GM19467 (cell line): ENCODE data around the gene CYP19A1.
A peak's percentile ranks its signal among the peaks of the same experiment; 100 is the strongest.
"Not testable (repeated sequence)": the region's sequence is repeated elsewhere in the genome, so short reads cannot be mapped to it uniquely, and the experiment has no call there.

Experiments
- ATAC-seq: cut with Tn5 transposase; IDR thresholded peaks from one replicate; pipeline ENCODE4 v1.9.1; 2021; ENCODE audit warnings: mild to moderate bottlenecking, moderate library complexity; ENCODE audit not compliant: unreplicated experiment

Gene CYP19A1

DNA sequence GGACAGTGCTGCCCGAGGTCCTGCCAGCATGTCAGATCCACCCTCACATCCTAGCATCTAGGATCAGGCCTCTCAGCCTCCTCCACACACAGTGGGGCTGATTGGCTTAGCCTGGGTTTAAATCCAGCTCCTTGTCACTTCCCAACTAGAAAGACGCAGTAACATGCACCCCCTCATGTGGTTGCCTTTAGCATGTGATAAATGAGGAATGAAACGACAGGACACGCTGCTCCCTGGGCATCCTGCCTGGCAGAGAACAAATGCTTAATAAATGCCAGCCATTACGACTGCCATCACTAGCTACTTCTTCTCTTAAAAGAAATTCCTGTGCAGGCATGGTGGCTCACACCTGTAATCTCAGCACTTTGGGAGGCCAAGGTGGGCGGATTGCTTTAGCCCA lies 149.6 kb downstream of the CYP19A1 start:
- not testable (repeated sequence) for ATAC-seq

DNA sequence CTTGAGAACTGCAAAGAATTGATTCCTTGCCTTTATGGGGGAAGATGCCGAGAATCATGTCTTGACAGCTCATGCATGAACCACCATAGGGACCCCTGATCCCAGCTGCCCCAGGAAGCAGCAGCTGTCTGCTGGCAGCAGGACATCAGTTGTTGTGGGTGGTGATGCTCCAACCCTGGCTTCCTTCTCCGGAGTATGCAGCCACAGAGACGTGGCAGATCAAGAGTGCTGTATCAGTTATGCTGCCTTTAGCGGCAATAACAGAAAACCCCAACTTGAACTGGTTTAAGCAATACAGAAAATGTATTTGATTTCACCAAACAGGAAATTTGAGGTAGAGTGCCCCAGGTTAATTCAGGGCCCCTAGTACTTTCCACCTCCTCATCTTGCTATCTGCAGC lies 151.5 kb downstream of the CYP19A1 start:
- ATAC-seq = no peak

DNA sequence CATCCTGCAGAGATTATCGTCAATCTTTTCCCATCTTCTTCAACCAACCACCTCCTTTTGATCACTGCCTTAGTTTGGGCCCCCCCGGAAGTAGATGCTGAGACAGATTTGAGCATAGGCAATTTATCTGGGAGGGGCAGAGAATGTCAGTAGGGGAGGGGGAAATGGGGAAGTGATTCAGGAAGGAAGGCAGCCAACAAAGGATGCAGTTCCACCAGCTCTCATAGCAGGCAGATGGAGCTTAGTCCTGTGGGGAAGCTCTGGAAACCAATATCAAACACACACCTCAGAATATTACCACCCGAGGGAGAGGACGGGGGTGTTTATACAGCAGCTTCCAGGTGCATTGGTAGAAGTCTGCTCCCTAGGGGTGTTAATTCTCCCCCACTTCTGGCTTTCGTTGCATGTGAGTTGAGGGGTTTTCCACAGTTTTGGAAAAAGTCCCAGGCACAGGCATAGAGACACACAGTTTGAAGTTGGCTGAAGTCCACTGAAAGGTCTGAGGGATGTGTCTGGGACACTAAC lies 152.2 kb downstream of the CYP19A1 start:
- no peak for ATAC-seq

DNA sequence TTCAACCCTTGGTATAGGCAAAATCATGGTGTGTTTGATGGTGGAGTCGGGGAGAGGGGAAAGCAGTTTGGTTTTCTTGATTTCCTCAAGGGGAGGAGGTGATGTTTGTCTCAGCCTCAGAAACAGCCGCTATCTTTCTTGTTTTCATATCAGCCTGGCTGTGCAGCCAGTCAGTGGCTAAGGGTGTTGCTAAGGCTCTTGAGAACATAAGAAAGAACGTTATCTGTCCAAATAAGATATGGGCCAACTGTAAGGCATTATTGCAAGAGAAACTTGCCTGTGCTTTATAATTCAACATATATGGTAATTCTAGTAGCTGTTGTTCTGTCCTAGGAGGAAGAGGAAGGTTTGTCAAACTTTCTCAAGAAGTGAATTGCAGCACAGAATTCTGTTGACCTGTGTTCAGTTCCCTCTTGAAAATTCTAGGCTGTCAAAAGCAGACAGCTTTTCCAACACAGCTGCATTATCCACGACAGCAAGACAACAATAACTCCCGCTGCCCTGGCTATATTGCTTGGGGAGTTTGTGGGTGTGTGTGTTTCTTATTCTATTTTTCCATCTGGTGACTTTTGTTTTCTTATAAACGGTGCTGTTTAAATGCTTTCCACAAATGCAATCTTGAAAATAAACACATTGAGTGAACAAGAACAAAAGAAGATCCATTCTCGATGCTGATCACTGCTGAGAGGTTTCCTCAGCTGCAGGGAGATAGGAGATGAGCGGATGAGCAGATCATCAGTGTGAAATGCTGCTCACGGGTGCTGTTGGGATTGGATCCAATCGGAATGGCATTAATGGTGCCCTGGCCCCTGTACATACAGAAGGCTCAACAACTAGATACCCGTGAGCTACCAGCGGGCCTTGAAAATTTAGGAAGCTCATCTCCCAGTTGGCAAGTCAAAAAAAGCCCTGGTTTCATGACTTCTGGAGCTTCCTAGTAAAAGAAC lies 152.9 kb downstream of the CYP19A1 start:
- ATAC-seq = no peak

DNA sequence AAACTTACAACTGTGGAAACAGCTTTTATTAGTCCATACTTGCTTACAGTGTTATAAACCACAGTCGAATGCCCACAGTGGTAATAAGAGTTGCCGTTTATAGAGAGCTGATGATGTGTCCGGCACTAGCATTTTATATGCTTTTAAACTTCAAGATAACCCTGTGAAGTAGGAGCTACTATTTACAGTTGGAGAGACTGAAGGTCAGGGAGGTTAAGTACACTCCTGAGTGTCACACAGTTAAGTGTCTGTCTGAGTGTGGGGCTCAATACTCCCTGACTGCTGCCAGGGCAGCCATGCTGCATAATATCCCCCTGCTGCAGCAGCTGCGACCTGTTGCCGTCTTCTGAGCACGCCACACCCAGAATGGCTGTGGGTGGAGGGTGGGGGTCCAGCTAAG lies 153.8 kb downstream of the CYP19A1 start:
- ATAC-seq = no peak

DNA sequence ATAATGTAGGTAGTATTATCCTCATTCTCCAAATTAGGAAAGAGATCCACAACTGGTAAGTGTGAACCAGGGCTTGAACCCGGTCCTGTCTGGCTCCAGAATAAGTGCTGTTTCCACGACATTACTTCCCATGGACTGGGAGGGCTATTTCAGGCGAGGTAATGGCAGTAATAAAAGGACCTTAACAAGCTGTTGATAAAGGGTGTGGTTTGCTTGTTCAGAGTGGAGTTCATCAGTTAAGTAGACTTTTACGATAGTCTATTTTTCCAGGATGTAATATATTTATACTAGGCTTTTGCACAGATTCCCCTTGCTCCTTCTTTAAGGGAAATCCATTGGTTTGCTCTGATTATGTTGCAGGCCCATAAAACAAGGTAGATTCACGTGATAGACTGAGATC lies 155.3 kb downstream of the CYP19A1 start:
- ATAC-seq = no peak

DNA sequence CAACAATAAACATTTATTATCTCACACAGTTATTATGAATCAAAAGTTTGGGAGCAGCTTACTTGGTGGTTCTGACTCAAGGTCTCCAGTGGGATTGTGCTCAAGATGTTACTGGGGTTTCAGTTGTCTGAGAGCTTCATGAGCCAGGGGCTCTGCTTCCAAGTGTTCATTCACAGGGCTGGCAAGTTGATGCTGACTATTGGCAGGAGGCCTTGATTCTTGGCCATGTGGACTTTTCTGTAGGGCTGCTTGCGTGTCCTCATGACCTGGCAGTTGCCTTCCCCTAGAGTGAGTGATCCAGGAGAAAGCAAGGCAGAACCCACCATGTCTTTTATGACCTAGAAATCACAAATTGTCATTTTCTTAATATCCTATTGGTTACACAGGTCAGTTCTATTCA lies 156.5 kb downstream of the CYP19A1 start:
- ATAC-seq = no peak

DNA sequence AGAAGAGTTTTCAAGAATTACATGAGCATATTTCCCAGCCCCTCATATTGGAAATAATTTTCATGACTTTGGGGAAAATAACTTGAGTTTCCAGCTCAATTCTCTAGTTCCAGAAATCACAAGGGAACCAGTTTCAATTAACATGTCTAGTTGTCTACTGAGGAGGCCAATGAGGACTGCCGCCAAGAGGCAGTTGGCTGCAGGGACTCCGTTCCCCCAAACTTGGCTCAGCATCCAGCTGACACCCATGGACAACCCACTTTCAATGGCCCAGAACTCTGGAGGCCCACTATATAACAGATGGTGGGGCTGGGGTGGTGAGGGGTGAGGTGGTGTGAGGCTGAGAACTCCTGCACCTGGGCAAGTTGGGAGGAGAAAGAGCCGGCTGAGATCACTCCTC lies 157.2 kb downstream of the CYP19A1 start:
- no peak for ATAC-seq

DNA sequence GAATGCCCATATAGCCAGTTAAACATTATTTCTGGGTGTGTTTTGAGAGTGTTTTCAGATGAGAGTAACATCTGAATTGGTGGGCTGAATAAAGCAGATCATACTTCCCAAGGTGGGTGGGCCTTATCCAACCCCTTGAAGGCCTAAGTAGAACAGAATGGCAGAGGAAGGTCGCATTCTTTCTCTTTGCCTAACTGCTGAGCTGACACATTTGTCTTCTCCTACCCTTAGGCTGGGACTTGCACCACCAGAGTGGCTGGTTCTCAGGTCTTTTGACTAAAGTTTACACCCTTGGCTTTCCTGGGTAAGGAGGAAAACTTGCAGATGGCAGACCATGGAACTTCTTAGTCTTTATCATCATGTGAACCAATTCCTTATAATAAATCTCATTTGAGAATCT lies 157.9 kb downstream of the CYP19A1 start:
- no peak for ATAC-seq

DNA sequence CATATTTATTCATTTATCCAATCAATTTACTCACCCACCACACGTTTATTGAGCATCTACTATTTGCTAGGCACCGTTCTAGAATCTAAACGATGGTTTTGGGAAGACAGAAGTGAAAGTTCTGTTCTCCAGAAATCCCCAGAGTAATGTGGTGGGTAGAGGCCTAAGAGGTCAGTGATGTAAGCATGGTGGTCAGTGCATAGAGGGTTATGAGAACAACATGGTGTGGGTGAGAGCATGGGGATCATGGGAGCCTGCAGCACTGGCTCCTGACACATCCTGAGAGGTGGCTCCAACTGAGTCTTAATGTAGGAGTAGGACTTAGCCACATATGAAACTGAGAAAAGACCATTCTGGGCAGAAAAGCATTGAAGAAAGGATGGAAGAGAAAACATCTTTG lies 158.4 kb downstream of the CYP19A1 start:
- no peak for ATAC-seq

DNA sequence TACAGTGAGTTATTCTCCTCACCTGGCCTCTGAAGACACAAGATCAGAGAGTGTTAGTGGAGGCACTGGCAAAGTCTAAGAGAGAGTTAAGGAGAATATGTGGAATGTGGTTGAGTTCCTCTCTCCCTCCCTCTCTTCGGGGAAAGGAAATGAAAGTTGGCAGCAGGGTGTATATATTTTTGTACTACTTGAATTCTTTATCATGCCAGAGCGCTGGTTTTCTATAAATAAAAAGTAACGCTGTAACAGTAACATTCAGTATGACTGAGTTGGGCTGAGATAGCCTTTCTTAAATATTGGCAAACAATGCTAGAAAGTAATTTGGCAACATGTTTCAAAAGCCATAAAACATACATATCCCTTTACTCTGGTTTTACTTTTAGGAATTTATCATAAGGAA lies 166.2 kb downstream of the CYP19A1 start:
- no peak for ATAC-seq

DNA sequence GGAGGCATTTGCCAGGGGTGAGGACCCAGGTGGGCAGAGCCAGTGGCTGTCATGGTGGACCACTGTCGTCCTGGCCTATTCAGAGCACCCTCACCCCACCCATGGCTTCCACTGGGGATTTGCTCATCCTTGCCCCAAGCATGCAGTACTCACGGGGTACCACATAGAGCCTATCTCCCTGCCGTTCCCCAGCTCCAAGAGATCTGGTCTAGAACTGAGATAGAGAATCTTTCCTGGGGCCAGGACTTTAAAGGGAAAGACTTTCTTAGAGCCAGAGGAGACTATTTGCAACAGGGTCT lies 166.8 kb downstream of the CYP19A1 start:
- no peak for ATAC-seq

DNA sequence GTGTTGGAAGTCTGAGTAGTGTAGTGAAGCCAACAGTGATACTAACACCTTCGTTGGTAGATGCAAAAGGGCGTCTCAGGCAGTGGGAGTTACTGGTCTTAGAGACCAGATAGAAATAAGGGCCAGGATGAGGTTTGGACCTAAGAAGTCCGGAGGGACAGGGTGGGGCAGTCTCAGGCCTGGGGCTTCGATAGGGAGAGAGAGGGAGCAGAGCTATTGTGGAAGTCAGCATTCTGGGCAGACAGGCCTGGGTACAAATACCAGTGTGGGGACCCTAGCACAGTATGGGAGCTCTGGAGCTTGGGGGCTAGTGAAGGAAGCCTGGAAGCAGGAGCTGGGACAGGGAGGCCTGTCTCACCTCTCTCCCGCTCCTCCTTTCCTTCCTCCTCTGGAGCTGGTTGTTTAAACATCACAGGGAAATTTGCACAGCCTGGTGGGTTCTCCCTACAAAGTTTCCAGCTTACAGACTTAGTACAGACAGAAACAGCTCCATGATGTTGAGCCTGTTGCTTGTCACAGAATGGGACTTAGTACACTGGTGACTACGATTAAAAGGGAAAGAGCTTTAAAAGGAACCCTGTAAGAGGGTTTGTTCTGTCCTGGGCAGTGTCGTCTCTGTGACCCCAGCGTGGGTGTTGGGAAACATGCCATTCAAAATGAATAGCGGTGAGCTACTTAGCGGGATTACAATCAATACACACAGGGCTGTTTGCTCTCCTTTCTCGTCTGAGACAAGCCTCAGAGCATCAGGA lies 167.3 kb downstream of the CYP19A1 start:
- no peak for ATAC-seq

DNA sequence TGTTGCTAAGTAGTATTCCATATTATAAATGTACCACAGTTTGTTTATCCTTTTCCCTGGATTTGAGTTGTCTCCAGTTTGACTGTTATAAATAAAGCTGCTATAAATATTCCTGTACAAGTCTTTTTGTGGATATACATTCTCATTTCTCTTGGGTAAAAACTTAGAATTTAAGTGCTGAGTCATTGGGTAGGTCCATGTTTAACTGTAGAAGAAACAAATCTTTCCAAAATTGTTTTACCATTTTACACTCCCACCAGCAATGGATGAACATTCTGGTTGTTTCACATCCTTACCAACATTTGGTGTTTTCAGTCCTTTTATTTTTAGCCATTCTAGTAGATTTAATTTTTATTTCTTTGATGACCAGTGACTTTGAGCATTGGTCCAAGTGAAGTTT lies 169.7 kb downstream of the CYP19A1 start:
- ATAC-seq = no peak

DNA sequence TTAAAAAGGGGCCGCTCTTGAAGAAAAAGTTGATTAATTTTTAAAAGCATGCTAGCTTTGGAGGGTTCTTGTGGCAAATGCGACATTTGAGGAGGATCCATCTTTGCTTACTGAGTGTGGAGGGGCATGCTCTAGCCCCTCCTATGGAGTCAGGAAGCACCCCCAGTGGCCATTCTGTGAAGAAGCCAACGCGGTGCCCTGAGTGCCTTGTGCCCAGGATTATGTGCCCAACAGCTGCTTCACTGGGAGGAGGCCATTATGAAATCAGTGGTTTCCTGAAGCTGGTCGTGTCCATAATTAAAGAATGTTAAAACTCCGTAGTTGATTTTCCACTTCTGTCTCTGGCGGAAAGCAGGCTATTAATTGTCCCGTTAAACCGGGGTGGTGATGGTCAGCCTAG lies 174.6 kb downstream of the CYP19A1 start:
- ATAC-seq = no peak

DNA sequence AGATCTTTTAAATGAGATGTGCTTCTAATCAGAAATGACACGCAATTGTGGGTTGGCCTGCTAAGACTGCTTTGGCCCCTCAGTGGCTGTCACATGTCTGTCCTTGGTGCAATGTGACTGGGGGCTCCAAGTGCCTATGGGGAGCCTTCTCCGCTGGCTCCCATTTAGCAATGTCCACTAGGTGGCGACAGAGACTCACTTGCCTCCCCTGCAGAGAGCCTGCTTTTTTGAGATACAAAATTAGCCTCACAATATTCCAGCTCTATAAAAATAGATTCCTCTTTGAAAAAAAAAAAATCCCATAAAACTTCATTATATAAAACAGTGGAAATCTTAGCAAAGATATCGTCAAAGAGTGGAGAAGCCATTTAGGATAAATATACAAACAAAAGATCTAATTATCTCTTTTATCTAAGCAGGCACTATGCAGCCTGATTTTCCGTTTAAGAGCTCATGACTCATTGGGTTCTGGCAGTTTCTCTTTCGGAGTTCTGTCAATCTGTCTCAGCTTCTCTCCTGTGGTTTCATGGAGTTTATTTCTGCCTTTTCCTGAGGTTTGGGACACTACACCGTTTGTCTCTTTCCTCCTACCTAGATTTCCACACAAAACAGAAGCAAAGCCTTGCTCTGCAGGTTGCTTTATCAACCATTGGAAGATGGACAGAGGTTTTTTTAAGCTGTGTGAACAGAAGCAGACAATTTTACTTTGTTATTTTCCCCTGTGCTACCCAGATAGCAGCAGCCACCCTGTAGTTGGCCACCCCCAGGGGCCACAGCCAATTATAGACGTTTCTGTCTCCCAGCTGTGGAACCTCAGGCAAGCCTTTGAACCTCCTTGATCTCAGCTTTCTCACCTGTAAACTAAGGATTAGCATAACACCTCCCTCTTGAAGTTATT lies 175.3 kb downstream of the CYP19A1 start:
- ATAC-seq = peak; percentile 64

DNA sequence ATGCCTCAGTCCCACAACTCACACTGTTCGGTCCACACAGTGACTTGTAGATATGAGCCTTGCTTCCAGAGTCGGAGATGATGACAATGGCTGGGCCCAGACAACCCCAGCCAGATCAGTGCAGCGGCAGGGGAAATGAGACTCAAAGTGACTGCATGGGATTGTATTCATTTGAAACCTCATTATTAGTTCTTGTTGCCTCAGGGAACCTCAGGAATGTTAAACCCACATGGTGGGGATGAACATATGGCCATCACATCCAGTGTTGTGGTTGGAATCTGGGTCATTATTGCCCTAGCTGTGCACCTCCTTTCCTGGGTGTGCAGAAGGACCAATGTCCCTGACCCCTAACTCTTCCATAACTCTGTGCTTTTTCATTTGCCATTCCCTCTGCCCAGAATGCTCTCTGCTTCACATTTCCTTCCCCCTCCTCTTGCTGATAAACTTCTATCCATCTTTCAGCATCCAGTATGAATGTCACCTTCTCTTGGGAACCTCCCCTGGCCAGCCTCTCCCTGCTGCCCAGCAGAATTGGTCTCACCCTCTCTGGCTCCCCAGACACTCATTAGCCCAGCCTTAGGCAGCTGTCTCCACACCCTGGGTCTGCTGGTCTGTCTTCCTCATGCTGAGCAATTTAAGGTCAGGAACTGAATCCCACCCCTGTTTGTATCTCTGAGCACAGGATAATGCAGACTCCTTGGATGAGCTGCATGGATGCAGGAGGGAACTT lies 176.7 kb downstream of the CYP19A1 start:
- no peak for ATAC-seq

DNA sequence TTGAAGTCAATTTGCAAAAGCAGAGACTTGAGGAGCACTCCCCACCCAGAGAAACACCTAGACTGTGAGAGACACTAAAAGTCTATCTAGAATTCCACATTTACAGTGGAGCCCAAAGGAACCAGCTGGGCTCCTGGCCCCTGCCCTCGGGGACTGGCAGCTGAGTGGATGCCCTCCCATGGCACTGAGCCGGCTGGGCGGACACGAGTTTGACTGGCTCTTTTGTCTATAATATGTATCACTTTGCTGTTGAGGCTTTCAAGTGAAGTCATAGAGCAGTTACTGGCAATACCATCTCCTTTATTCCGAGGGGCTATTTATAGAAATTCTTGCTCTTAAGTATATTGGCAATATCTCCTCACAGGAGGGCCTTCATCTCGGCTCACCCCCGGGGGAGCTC lies 177.9 kb downstream of the CYP19A1 start:
- no peak for ATAC-seq
